Inflammatory macrophage treated with lipopolysaccharide for 4 hours (primary cell): ENCODE results near the gene UFSP2.

Experiments used
- DNase-seq: peaks from one replicate; pipeline ENCODE4 v3.0.0-alpha.2; 2020

Gene UFSP2

DNA sequence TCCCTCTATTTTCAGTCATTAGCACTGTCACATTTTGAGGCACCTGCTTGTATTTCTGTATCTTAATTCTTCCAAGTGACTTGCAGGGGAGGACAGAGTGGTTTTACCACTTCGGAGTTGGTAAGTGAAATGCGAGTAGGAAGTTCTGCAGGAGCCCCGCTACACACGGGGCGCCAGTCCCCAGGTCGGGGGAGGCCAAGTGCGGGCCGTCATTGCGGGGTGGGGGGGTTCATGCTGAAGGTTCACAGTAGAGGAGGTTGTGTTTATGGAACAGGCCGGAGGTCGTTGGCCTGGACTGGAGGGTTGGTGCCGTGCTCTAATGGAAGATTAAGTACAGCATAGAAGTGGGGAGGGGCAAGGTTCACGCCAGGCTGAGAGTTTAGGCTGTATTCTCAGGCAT, 74.1 kb downstream of the UFSP2 start:
- no peak for DNase-seq
